Colonic mucosa (tissue), 4 donors: ENCODE data around the gene ZNF680. TPM values are rescaled to one million over a fixed set of nuclear protein-coding genes. Genes with fewer than 3 reads are reported as not detected.

Experiments
- DNase-seq: peaks from one replicate; pipeline ENCODE4 v3.0.0-alpha.2; 2020
- H3K27ac ChIP-seq: fragments of 200-600 bp; one replicate; pipeline ENCODE4 v1.8.0; 2021
- H3K27me3 ChIP-seq: fragments of 200-600 bp; one replicate; pipeline ENCODE4 v1.8.0; 2021
- H3K36me3 ChIP-seq: fragments of 200-600 bp; one replicate; pipeline ENCODE4 v1.8.0; 2021
- H3K4me1 ChIP-seq: fragments of 200-600 bp; one replicate; pipeline ENCODE4 v1.8.0; 2021; ENCODE audit warnings: mild to moderate bottlenecking
- H3K4me3 ChIP-seq: fragments of 200-600 bp; one replicate; pipeline ENCODE4 v1.8.0; 2021
- H3K9ac ChIP-seq, 2 donors: one replicate each; pipeline ENCODE4 v1.7.0; 2013; ENCODE audit warnings: control low read depth in 2 of 2, low read depth in 2 of 2, low read length in 2 of 2
- H3K9me3 ChIP-seq: fragments of 200-600 bp; one replicate; pipeline ENCODE4 v1.8.0; 2021
- intact Hi-C: fragments of 100-400 bp; cut with DNase I; formaldehyde crosslinking; loops from one replicate; pipeline ENCODE4 v1.14.1; 2022
- total RNA-seq, 2 donors: library from RNA; stranded (reverse); fragmentation: NEBNext Ultra II Directional in 1 of 2; extraction: Animal tissue kit (Norgen Biotek cat#: 25700) in 1 of 2; gene quantifications; one replicate each; pipeline ENCODE4 v1.2.1, GENCODE V29; 2021
- TF ChIP-seq, protein P1 (sequence below): fragments of 200-600 bp; IDR thresholded peaks from one replicate; pipeline ENCODE4 v1.8.0; 2022; ENCODE audit warnings: antibody characterized with exemption, mild to moderate bottlenecking
- donor health status: healthy.
- donor health status: DM: no; HTN: no; CAD: no.
- donor health status: DM: no; HTN: no; CAD: no.

ZNF680 gene
- total RNA-seq, 2 donors from 2014 or later = 7.2 to 11.4 TPM

DNA sequence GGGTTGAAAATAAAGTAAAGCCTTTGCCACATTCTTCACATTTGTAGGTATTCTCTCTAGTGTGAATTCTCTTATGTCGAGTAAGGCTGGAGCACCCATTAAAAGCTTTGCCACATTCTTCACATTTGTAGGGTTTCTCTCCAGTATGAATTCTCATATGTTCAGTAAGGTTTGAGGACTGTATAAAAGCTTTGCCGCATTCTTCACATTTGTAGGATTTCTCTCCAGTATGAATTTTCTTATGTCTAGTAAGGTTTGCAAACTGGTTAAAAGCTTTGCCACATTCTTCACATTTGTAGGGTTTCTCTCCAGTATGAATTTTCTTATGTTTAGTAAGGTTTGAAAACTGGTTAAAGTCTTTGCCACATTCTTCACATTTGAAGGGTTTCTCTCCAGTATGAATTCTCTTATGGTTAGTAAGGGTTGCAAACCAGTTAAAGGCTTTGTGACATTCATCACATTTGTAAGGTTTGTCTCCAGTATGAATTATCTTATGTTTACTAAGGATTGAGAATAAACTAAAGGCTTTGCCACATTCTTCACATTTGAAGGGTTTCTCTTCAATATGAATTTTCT is 41.4 kb downstream of the ZNF680 start:
- no peaks in the 10 kb centered on the region for H3K36me3 ChIP-seq
- no peaks in the 10 kb centered on the region for H3K4me1 ChIP-seq
- intact Hi-C loops = no loop called here
- no peak for DNase-seq
- H3K9ac ChIP-seq = no peak overlapping the region
- H3K27ac ChIP-seq = no peak overlapping the region
- no peak overlapping the region for H3K4me3 ChIP-seq
- TF ChIP-seq, protein P1, sequence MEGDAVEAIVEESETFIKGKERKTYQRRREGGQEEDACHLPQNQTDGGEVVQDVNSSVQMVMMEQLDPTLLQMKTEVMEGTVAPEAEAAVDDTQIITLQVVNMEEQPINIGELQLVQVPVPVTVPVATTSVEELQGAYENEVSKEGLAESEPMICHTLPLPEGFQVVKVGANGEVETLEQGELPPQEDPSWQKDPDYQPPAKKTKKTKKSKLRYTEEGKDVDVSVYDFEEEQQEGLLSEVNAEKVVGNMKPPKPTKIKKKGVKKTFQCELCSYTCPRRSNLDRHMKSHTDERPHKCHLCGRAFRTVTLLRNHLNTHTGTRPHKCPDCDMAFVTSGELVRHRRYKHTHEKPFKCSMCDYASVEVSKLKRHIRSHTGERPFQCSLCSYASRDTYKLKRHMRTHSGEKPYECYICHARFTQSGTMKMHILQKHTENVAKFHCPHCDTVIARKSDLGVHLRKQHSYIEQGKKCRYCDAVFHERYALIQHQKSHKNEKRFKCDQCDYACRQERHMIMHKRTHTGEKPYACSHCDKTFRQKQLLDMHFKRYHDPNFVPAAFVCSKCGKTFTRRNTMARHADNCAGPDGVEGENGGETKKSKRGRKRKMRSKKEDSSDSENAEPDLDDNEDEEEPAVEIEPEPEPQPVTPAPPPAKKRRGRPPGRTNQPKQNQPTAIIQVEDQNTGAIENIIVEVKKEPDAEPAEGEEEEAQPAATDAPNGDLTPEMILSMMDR = no peak
- peaks cover 11% of the 10 kb centered on the region for H3K9me3 ChIP-seq
- no peaks in the 10 kb centered on the region for H3K27me3 ChIP-seq

DNA sequence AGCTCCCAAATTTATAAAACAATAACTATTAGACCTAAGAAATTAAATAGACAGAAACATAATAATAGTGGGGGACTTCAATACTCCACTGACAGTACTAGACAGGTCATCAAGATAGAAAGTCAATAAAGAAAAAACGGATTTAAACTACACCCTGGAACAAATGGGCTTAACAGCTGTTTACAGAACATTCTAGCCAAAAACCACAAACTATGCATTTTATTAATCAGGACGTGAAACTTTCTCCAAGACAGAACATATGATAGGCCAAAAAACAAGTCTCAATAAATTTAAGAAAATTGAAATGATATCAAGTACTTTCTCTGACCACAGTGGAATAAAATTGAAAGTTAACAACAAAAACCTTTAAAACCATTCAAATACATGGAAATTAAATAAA is 46.4 kb downstream of the ZNF680 start:
- Histone ChIP-seq H3K27me3 (no peaks in the 10 kb centered on the region), H3K27ac (no peak overlapping the region), H3K9ac (no peak overlapping the region), H3K9me3 (peaks cover 8% of the 10 kb centered on the region), H3K4me3 (no peak overlapping the region), H3K36me3 (no peaks in the 10 kb centered on the region), H3K4me1 (no peaks in the 10 kb centered on the region)
- intact Hi-C loops = no loop called here
- DNase-seq = no peak
- TF ChIP-seq, protein P1 = no peak

DNA sequence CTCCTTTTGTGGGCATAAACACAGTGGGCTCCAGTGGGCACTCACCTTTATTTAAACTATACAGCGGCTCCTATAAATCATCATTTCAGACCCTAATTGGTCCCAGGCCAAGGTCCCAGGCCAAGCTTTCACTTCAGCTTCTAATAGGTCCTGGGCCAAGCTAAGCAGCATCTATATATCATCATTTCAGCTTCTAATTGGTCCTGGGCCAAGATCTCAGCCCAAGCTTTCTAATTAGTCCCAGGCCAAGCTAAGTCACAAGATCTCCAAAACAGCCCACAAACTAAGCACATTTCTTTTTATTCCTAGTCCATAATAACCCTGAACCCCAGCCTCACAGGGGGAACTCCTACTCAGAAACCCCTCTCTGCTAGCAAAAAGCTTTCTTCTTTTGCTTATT is 47.1 kb downstream of the ZNF680 start:
- no peak overlapping the region for H3K27ac ChIP-seq
- intact Hi-C loops = no loop called here

DNA sequence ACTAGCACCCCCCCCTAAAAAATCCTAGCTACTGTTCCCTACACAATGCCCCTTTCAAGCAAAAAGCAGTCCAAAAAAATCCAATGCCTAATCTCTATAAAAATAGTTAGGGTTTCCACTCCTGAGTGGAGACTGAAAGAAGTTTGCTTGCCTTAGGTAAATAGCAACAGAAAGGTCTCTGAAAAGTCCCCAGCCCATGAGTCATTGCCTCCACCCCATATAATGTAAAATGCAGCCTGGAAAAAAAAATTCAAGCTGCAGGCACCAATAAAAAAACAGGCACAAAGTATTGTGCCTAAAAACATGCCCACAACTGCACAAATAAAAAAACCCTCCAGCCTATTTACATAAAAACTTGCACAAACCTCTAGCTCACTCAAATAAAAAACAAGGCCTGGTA is 47.5 kb downstream of the ZNF680 start:
- no peak for DNase-seq
- H3K4me1 ChIP-seq = no peaks in the 10 kb centered on the region
- H3K4me3 ChIP-seq = no peak overlapping the region
- TF ChIP-seq, protein P1 = no peak
- H3K9me3 ChIP-seq = peaks cover 8% of the 10 kb centered on the region
- H3K27me3 ChIP-seq = no peaks in the 10 kb centered on the region
- H3K36me3 ChIP-seq = no peaks in the 10 kb centered on the region
- intact Hi-C loops = no loop called here
- no peak overlapping the region for H3K9ac ChIP-seq
- no peak overlapping the region for H3K27ac ChIP-seq

More for the DNA sequence above, 47.1 kb downstream of the ZNF680 start:
- no peak for DNase-seq
- Histone ChIP-seq H3K4me1 (no peaks in the 10 kb centered on the region), H3K9me3 (peaks cover 8% of the 10 kb centered on the region), H3K4me3 (no peak overlapping the region), H3K27me3 (no peaks in the 10 kb centered on the region), H3K9ac (no peak overlapping the region), H3K36me3 (no peaks in the 10 kb centered on the region)
- TF ChIP-seq, protein P1 = no peak

DNA sequence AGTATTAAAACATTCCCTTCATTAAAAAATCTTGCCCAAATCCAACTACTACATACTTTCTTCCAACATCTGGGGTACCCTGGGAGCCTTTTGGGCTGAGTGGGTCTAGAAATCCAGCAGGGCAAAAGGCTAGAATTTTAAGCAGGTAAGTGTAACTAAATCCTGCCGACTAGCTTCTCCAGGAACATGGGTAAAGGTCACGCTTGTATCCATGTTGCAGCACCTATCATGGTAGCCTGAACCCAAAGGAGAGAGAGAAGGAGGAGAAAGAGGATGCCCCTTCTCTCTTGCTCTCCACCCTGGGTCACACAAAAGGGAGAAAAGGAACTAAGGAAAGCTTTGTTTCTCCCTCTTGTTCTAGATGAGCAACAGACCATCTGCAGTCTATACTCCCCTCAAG is 53.3 kb downstream of the ZNF680 start:
- intact Hi-C loops = no loop called here
- TF ChIP-seq, protein P1 = no peak
- H3K36me3 ChIP-seq = no peaks in the 10 kb centered on the region
- H3K27ac ChIP-seq = no peak overlapping the region
- H3K9me3 ChIP-seq = peaks cover 7% of the 10 kb centered on the region
- no peaks in the 10 kb centered on the region for H3K27me3 ChIP-seq
- H3K4me1 ChIP-seq = no peaks in the 10 kb centered on the region
- DNase-seq = no peak
- H3K9ac ChIP-seq = no peak overlapping the region
- H3K4me3 ChIP-seq = no peak overlapping the region
